Spinal cord (tissue), 10 donors: Measurements from ENCODE around the gene KLHDC7A. TPM values are rescaled to one million over a fixed set of nuclear protein-coding genes. Genes with fewer than 3 reads are reported as not detected.

Experiments used
- DNase-seq, 6 donors: peaks; one replicate each; pipeline versions ENCODE4 v3.0.0 to v3.0.0-alpha.2; 2013 to 2015; ENCODE audit warnings: low spot score in 6 of 6, low read depth in 4 of 6
- H3K27ac ChIP-seq: one replicate; pipeline ENCODE4 v1.5.1; 2013; ENCODE audit warnings: low read depth, low read length, control low read depth
- H3K27me3 ChIP-seq: one replicate; pipeline ENCODE4 v1.6.1; 2013; ENCODE audit warnings: low read length; ENCODE audit not compliant: control insufficient read depth, insufficient read depth
- H3K36me3 ChIP-seq: one replicate; pipeline ENCODE4 v1.6.1; 2013; ENCODE audit warnings: low read length; ENCODE audit not compliant: control insufficient read depth, insufficient read depth
- H3K4me1 ChIP-seq: one replicate; pipeline ENCODE4 v1.6.1; 2013; ENCODE audit warnings: low read length; ENCODE audit not compliant: control insufficient read depth, insufficient read depth
- H3K4me3 ChIP-seq: one replicate; pipeline ENCODE4 v1.5.1; 2013; ENCODE audit warnings: low read depth, low read length, control low read depth
- H3K9me3 ChIP-seq: one replicate; pipeline ENCODE4 v1.6.1; 2013; ENCODE audit warnings: low read length; ENCODE audit not compliant: control insufficient read depth, insufficient read depth
- WGBS: methylation state at CpG from one replicate; pipeline ENCODE4 v1.1.5; 2013; ENCODE audit warnings: missing lambda C conversion rate; ENCODE audit not compliant: insufficient coverage; 5-methylcytosine and 5-hydroxymethylcytosine counted together
- long read RNA-seq, 4 donors: transcript quantifications; one replicate each; lab custom pipeline, GENCODE V29; 2026
- polyA plus RNA-seq, 2 donors: library from polyadenylated mRNA; unstranded; fragments of 120-200 nt; gene quantifications; one replicate each; pipeline ENCODE4 v1.2.1, GENCODE V29; 2013; ENCODE audit not compliant: insufficient read length in 2 of 2
- total RNA-seq, 2 donors: library from RNA; depleted of rRNA in 1 of 2; stranded (reverse); fragments of 120-200 nt in 1 of 2; fragments of >200 nt in 1 of 2; gene quantifications; one replicate each; pipeline versions ENCODE4 v1.2.3 to v1.2.4, GENCODE V29; 2013 to 2014
- donor health status: healthy.

Gene KLHDC7A
- total RNA-seq = 1 to 10 TPM in 1 of 2 donors, under 1 TPM in 1; 0.40 to 5.3 TPM
- under 1 TPM; 0.08 to 0.30 TPM for polyA plus RNA-seq
- long read RNA-seq, donor 1, full-length matches to known transcripts = 1 of 1 reads
- long read RNA-seq, donor 1, partial matches to known transcripts = 0 of 1 reads
- long read RNA-seq, donor 1, other reads (novel, unspliced or antisense) = 0 of 1 reads
- long read RNA-seq, donor 2, full-length matches to known transcripts = 2 of 2 reads
- long read RNA-seq, donor 2, partial matches to known transcripts = 0 of 2 reads
- long read RNA-seq, donor 2, other reads (novel, unspliced or antisense) = 0 of 2 reads
- long read RNA-seq, donor 3, full-length matches to known transcripts = 2 of 2 reads
- long read RNA-seq, donor 3, partial matches to known transcripts = 0 of 2 reads
- long read RNA-seq, donor 3, other reads (novel, unspliced or antisense) = 0 of 2 reads
- long read RNA-seq, donor 4 = 0 reads

- peak in 1 of 6 donors; percentile 32 for DNase-seq
- WGBS = 30% methylated on average over 13 of the region's 13 CpGs
- H3K27me3 ChIP-seq = no peaks in the 10 kb centered on the region
- H3K4me1 ChIP-seq = peaks cover 35% of the 10 kb centered on the region
- H3K4me3 ChIP-seq = no peak within 1 kb of the TSS
- H3K27ac ChIP-seq = no peak within 1 kb of the TSS
- H3K36me3 ChIP-seq = no peaks in the 10 kb centered on the region
- no peaks in the 10 kb centered on the region for H3K9me3 ChIP-seq
Measured at GRCh38 chr1:18480315-18481189, at the start of gene KLHDC7A. Gene KLHDC7A (plus strand): TSS chr1:18480930. CDS start chr1:18480982, 52 bp downstream.

GRCh38 chr1:18434041-18434440, 46.7 kb upstream of the KLHDC7A start:
- 63% methylated on average over 2 of the region's 3 CpGs for WGBS
- Histone ChIP-seq H3K4me1 (no peaks in the 10 kb centered on the region), H3K27me3 (no peaks in the 10 kb centered on the region), H3K36me3 (no peaks in the 10 kb centered on the region), H3K27ac (no peak overlapping the region), H3K9me3 (peaks cover 3% of the 10 kb centered on the region), H3K4me3 (no peak overlapping the region)
- DNase-seq = no peak

- H3K4me1 ChIP-seq = peaks cover 2% of the 10 kb centered on the region
- no peaks in the 10 kb centered on the region for H3K9me3 ChIP-seq
- WGBS = 69% methylated on average over 3 of the region's 5 CpGs
- H3K27ac ChIP-seq = no peak overlapping the region
- DNase-seq = no peak
- no peak overlapping the region for H3K4me3 ChIP-seq
- H3K36me3 ChIP-seq = no peaks in the 10 kb centered on the region
- H3K27me3 ChIP-seq = no peaks in the 10 kb centered on the region
Measured at GRCh38 chr1:18440385-18441226, 40.1 kb upstream of the KLHDC7A start.

GRCh38 chr1:18443587-18444520, 36.9 kb upstream of the KLHDC7A start:
- Histone ChIP-seq H3K4me3 (no peak overlapping the region), H3K36me3 (no peaks in the 10 kb centered on the region), H3K9me3 (no peaks in the 10 kb centered on the region), H3K27ac (no peak overlapping the region), H3K27me3 (no peaks in the 10 kb centered on the region), H3K4me1 (peaks cover 2% of the 10 kb centered on the region)
- DNase-seq = no peak
- WGBS = 79% methylated on average over 9 of the region's 11 CpGs

- H3K4me1 ChIP-seq = peaks cover 2% of the 10 kb centered on the region
- WGBS = 80% methylated on average over 1 of the region's 3 CpGs
- no peak overlapping the region for H3K4me3 ChIP-seq
- H3K9me3 ChIP-seq = no peaks in the 10 kb centered on the region
- no peak overlapping the region for H3K27ac ChIP-seq
- DNase-seq = no peak
- H3K36me3 ChIP-seq = no peaks in the 10 kb centered on the region
- H3K27me3 ChIP-seq = no peaks in the 10 kb centered on the region
Measured at GRCh38 chr1:18444563-18444962, 36.2 kb upstream of the KLHDC7A start.

GRCh38 chr1:18446751-18447150, 34.0 kb upstream of the KLHDC7A start:
- 48% methylated on average over 4 of the region's 4 CpGs for WGBS
- H3K4me1 ChIP-seq = peaks cover 2% of the 10 kb centered on the region
- H3K27me3 ChIP-seq = no peaks in the 10 kb centered on the region
- no peak overlapping the region for H3K4me3 ChIP-seq
- no peaks in the 10 kb centered on the region for H3K36me3 ChIP-seq
- DNase-seq = peak in 1 of 6 donors; percentile 17
- H3K9me3 ChIP-seq = no peaks in the 10 kb centered on the region
- no peak overlapping the region for H3K27ac ChIP-seq

GRCh38 chr1:18447509-18448220, 33.1 kb upstream of the KLHDC7A start:
- Histone ChIP-seq H3K9me3 (no peaks in the 10 kb centered on the region), H3K27me3 (no peaks in the 10 kb centered on the region), H3K4me1 (peaks cover 2% of the 10 kb centered on the region), H3K27ac (no peak overlapping the region), H3K4me3 (no peak overlapping the region), H3K36me3 (no peaks in the 10 kb centered on the region)
- 91% methylated on average over 10 of the region's 13 CpGs for WGBS
- DNase-seq = no peak

GRCh38 chr1:18448889-18449288, 31.8 kb upstream of the KLHDC7A start:
- DNase-seq = no peak
- Histone ChIP-seq H3K27me3 (no peaks in the 10 kb centered on the region), H3K36me3 (no peaks in the 10 kb centered on the region), H3K4me1 (no peaks in the 10 kb centered on the region), H3K4me3 (no peak overlapping the region), H3K9me3 (no peaks in the 10 kb centered on the region), H3K27ac (no peak overlapping the region)
- WGBS = 41% methylated on average over 4 of the region's 4 CpGs
